Hepatocyte (in vitro differentiated cells): Measurements from ENCODE around the gene SLC48A1. TPM values are rescaled to one million over a fixed set of nuclear protein-coding genes. Genes with fewer than 3 reads are reported as not detected.

Source experiments
- DNase-seq: peaks from one replicate; pipeline ENCODE4 v3.0.0-alpha.2; 2016; ENCODE audit warnings: low spot score
- H2AFZ ChIP-seq: fragments of 200-600 bp; sonication (generic); 2 replicates; pipeline ENCODE4 v1.6.0; 2016; ENCODE audit warnings: antibody characterized with exemption, mild to moderate bottlenecking
- H3K27ac ChIP-seq: fragments of 200-600 bp; sonication (generic); 2 replicates; pipeline ENCODE4 v1.5.1; 2016; ENCODE audit warnings: mild to moderate bottlenecking
- H3K27me3 ChIP-seq: fragments of 200-600 bp; sonication (generic); 2 replicates; pipeline ENCODE4 v1.6.1; 2016
- H3K36me3 ChIP-seq: fragments of 200-600 bp; sonication (generic); replicated peaks from 2 replicates; pipeline ENCODE4 v1.5.1; 2016; ENCODE audit warnings: low read depth; ENCODE audit not compliant: insufficient read depth
- H3K4me1 ChIP-seq: fragments of 200-600 bp; sonication (generic); 2 replicates; pipeline ENCODE4 v1.5.1; 2016; ENCODE audit warnings: mild to moderate bottlenecking, moderate library complexity; ENCODE audit not compliant: insufficient read depth
- H3K4me2 ChIP-seq: fragments of 200-600 bp; sonication (generic); 2 replicates; pipeline ENCODE4 v1.6.0; 2016
- H3K4me3 ChIP-seq: fragments of 200-600 bp; sonication (generic); 2 replicates; pipeline ENCODE4 v1.5.1; 2016; ENCODE audit warnings: mild to moderate bottlenecking
- H3K79me2 ChIP-seq: fragments of 200-600 bp; sonication (generic); 2 replicates; pipeline ENCODE4 v1.6.0; 2017; ENCODE audit warnings: mild to moderate bottlenecking
- H3K9me2 ChIP-seq: fragments of 200-600 bp; sonication (generic); replicated peaks from 2 replicates; pipeline ENCODE4 v1.6.0; 2017; ENCODE audit warnings: mild to moderate bottlenecking; ENCODE audit not compliant: insufficient read depth
- H3K9me3 ChIP-seq: fragments of 200-600 bp; sonication (generic); 2 replicates; pipeline ENCODE4 v1.5.1; 2016; ENCODE audit warnings: low read depth, mild to moderate bottlenecking
- H4K20me1 ChIP-seq: fragments of 200-600 bp; sonication (generic); 2 replicates; pipeline ENCODE4 v1.6.0; 2016; ENCODE audit warnings: mild to moderate bottlenecking; ENCODE audit not compliant: insufficient read depth, poor library complexity, severe bottlenecking
- EZH2 ChIP-seq: fragments of 200-600 bp; sonication (generic); IDR thresholded peaks from 2 replicates; pipeline ENCODE4 v1.6.1; 2016; ENCODE audit warnings: antibody characterized with exemption, mild to moderate bottlenecking, borderline replicate concordance
- EZH2phosphoT487 ChIP-seq: fragments of 200-600 bp; sonication (generic); IDR thresholded peaks from one replicate; pipeline ENCODE4 v1.6.1; 2018; ENCODE audit warnings: antibody characterized with exemption, mild to moderate bottlenecking, low read depth, moderate library complexity; ENCODE audit not compliant: unreplicated experiment, severe bottlenecking
- WGBS: methylation state at CpG from one replicate; pipeline ENCODE4 v1.1.6; 2016; ENCODE audit warnings: low lambda C conversion rate; ENCODE audit errors: missing lambda C conversion rate; 5-methylcytosine and 5-hydroxymethylcytosine counted together
- polyA plus RNA-seq: library from polyadenylated mRNA; unstranded; fragments of >200 nt; fragmentation: Nextera tagmentation; extraction: Ambion mirVana; gene quantifications from 2 replicates; pipeline ENCODE4 v1.2.1, GENCODE V29; 2016
- total RNA-seq: library from RNA; depleted of rRNA; stranded (reverse); fragments of >200 nt; gene quantifications from 2 replicates; pipeline ENCODE4 v1.2.3, GENCODE V29; 2014
- TF ChIP-seq, protein P1 (sequence below): fragments of 200-600 bp; sonication (generic); IDR thresholded peaks from 2 replicates; pipeline ENCODE4 v1.5.1; 2016; ENCODE audit warnings: antibody characterized with exemption, mild to moderate bottlenecking; ENCODE audit not compliant: poor library complexity

Gene SLC48A1
- total and polyA plus RNA-seq, 2 experiments from 2014 or later: 11.2 to 22.6 TPM

DNA sequence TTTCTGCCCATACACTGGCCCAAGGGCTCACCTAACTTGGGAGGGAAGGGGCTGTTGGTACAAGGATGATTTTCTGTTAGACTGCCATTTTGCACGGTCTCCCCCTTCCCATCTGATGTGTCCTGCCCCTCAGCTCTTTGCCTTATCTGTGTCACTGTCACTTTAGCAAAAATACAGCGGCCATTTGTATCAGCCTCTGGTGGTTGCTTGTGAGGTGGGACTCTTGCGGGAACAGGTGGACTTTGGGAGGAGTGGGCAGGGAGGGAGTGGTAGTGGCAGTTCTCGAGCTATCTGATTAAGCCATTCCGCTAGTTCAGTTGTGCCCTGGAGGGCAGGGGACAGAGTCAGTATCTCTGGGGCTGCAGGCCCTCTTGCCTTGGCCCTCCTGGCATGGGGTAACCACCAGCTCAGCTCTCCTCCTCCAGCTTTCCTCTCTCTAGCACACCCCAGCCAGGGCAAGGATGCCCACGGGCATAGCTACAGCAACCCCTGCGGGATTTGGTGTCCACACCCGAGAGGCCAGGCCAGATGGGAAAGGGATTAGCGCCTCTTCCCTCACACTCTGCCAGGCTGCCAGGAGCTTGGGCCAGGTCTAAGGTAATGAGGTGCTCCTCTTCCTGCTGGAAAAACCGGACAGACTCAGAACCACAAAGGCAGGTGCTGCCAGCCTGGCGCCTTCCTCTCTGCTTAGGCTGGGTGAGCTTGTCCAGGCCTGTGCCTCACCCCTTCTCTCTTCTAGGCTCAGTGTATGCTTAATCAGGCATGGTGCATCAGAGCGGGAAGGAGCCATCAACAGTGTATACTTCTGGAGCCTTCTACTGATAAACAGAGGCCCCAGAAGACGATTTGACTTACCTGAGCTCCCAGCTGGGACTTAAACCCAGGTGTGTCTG is 8.7 kb downstream of the SLC48A1 start:
- H3K79me2 ChIP-seq: no peaks in the 10 kb centered on the region
- H3K4me3 ChIP-seq: no peak overlapping the region
- no peak overlapping the region for H2AFZ ChIP-seq
- H3K27ac ChIP-seq: no peak overlapping the region
- no peaks in the 10 kb centered on the region for H3K9me2 ChIP-seq
- no peak for DNase-seq
- no peaks in the 10 kb centered on the region for H3K27me3 ChIP-seq
- no peaks in the 10 kb centered on the region for H4K20me1 ChIP-seq
- H3K9me3 ChIP-seq: no peaks in the 10 kb centered on the region
- no peaks in the 10 kb centered on the region for H3K4me1 ChIP-seq
- H3K4me2 ChIP-seq: no peak overlapping the region
- no peaks in the 10 kb centered on the region for H3K36me3 ChIP-seq
- whole genome bisulfite sequencing: 87% methylated on average over 13 of the region's 13 CpGs
- TF ChIP-seq EZH2 (no peak), EZH2phosphoT487 (no peak)
- TF ChIP-seq, protein P1, sequence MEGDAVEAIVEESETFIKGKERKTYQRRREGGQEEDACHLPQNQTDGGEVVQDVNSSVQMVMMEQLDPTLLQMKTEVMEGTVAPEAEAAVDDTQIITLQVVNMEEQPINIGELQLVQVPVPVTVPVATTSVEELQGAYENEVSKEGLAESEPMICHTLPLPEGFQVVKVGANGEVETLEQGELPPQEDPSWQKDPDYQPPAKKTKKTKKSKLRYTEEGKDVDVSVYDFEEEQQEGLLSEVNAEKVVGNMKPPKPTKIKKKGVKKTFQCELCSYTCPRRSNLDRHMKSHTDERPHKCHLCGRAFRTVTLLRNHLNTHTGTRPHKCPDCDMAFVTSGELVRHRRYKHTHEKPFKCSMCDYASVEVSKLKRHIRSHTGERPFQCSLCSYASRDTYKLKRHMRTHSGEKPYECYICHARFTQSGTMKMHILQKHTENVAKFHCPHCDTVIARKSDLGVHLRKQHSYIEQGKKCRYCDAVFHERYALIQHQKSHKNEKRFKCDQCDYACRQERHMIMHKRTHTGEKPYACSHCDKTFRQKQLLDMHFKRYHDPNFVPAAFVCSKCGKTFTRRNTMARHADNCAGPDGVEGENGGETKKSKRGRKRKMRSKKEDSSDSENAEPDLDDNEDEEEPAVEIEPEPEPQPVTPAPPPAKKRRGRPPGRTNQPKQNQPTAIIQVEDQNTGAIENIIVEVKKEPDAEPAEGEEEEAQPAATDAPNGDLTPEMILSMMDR: no peak

DNA sequence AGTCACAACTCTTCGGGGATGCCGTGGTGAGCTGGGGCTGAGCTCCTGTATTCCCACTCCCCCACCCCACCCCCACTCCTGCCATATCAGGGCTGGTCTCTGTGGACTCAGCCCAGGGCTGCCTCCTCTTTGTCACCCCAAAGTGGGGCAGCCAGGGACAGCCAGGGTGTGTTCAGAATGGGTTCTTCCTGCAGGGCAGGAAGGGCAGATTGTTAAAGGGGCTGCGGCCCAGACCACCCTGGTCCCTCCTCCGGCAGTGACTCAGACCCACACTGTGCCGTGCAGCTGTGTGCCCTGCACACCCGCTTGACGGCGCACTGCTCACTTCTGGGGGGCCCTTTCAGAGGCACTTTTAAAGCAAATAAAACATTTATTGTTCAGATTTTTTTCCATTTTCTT is 9.3 kb downstream of the SLC48A1 start:
- no peaks in the 10 kb centered on the region for H3K9me2 ChIP-seq
- H3K79me2 ChIP-seq: no peaks in the 10 kb centered on the region
- no peak for TF ChIP-seq EZH2
- TF ChIP-seq, protein P1: no peak
- no peak for TF ChIP-seq EZH2phosphoT487
- no peak overlapping the region for H3K4me2 ChIP-seq
- H3K9me3 ChIP-seq: no peaks in the 10 kb centered on the region
- no peaks in the 10 kb centered on the region for H3K4me1 ChIP-seq
- peak; percentile 32 for DNase-seq
- H3K4me3 ChIP-seq: no peak overlapping the region
- H3K27me3 ChIP-seq: no peaks in the 10 kb centered on the region
- no peaks in the 10 kb centered on the region for H3K36me3 ChIP-seq
- H3K27ac ChIP-seq: no peak overlapping the region
- 75% methylated on average over 8 of the region's 8 CpGs for WGBS
- no peaks in the 10 kb centered on the region for H4K20me1 ChIP-seq
- no peak overlapping the region for H2AFZ ChIP-seq

DNA sequence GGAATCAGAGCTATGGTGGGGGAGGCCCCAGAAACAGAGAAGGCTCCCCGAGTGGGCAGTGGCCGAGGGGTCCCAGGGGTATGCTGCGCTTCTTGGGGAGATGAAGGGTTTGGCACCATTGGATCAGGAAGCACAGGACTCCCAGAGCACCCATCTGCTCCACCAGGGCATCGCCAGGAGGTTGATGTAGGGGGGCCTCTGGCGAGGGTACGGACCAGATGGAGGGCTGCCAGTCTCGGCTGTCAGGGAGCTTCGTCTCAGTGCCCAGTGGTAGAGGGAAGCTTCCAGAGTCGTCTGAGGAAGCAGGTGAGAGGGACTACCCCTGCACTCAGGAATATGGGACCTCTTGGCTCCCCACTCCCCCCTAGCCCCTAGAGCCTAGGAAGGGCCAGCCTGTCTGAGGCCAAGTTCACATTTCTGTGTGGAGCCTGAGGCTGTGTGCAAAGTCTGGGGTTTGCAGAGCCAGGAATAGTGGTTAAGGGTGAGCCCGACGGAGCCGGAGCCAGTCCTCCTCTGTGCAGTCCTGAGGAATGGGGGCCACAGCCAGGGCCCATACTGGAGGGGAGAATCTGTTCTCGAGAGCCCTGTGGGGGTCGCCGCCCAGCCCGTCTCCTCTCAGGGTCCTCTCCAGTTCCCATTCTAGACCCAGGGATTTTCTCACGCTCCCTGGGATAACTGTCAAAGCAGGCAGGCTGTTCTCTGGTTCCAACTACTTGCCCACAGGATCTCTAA is 10.2 kb downstream of the SLC48A1 start:
- Histone ChIP-seq H3K4me3 (no peak overlapping the region), H3K79me2 (no peaks in the 10 kb centered on the region), H3K9me2 (no peaks in the 10 kb centered on the region), H3K9me3 (no peaks in the 10 kb centered on the region), H3K27me3 (no peaks in the 10 kb centered on the region), H3K4me2 (no peak overlapping the region), H3K27ac (no peak overlapping the region), H4K20me1 (no peaks in the 10 kb centered on the region), H2AFZ (no peak overlapping the region), H3K36me3 (no peaks in the 10 kb centered on the region), H3K4me1 (no peaks in the 10 kb centered on the region)
- 96% methylated on average over 17 of the region's 17 CpGs for WGBS
- TF ChIP-seq, protein P1: no peak
- TF ChIP-seq EZH2phosphoT487 (no peak), EZH2 (no peak)
- no peak for DNase-seq
